ENCODE data around the gene C16orf89.
"Not testable (repeated sequence)": the region's sequence is repeated elsewhere in the genome, so short reads cannot be mapped to it uniquely, and the experiment has no call there.

- TF ChIP-seq EP300, CTCF, POLR2A (IDR thresholded peaks at IDR 0.05): not testable (repeated sequence)
These were observed 20.0 kb upstream of the C16orf89 start for GRCh38 chr16:5085716-5086115.
